ENCODE data around the gene CHGA.

Gene CHGA

GRCh38 chr14:92929689-92930608, 7.0 kb downstream of the CHGA start:
- DNase-seq (ENCODE audit: low read depth, low spot score), result no peak

- DNase-seq (ENCODE audit: low read depth, low spot score), result no peak
Measured at GRCh38 chr14:92930737-92931602, 8.0 kb downstream of the CHGA start.

GRCh38 chr14:92931681-92932447, 8.9 kb downstream of the CHGA start:
- DNase-seq (ENCODE audit: low read depth, low spot score), result no peak

GRCh38 chr14:92932448-92933395, 9.8 kb downstream of the CHGA start:
- DNase-seq (ENCODE audit: low read depth, low spot score), result no peak

- DNase-seq (ENCODE audit: low read depth, low spot score), result no peak
Measured at GRCh38 chr14:92933481-92933880, 10.5 kb downstream of the CHGA start.

- DNase-seq (ENCODE audit: low read depth, low spot score), result no peak
Measured at GRCh38 chr14:92934196-92935085, 11.5 kb downstream of the CHGA start.

GRCh38 chr14:92935446-92935845, 12.5 kb downstream of the CHGA start:
- no peak for DNase-seq (ENCODE audit: low read depth, low spot score)

GRCh38 chr14:92936085-92936484, 13.1 kb downstream of the CHGA start:
- DNase-seq (ENCODE audit: low read depth, low spot score), result no peak

GRCh38 chr14:92937051-92937937, 14.3 kb downstream of the CHGA start:
- no peak for DNase-seq (ENCODE audit: low read depth, low spot score)

- no peak for DNase-seq (ENCODE audit: low read depth, low spot score)
Measured at GRCh38 chr14:92938235-92938875, 15.4 kb downstream of the CHGA start.

GRCh38 chr14:92938890-92939671, 16.1 kb downstream of the CHGA start:
- DNase-seq (ENCODE audit: low read depth, low spot score), result no peak

GRCh38 chr14:92939699-92940098, 16.7 kb downstream of the CHGA start:
- DNase-seq (ENCODE audit: low read depth, low spot score), result no peak

GRCh38 chr14:92940543-92940942, 17.6 kb downstream of the CHGA start:
- no peak for DNase-seq (ENCODE audit: low read depth, low spot score)

GRCh38 chr14:92941531-92941930, 18.6 kb downstream of the CHGA start:
- no peak for DNase-seq (ENCODE audit: low read depth, low spot score)

- no peak for DNase-seq (ENCODE audit: low read depth, low spot score)
Measured at GRCh38 chr14:92942136-92942535, 19.2 kb downstream of the CHGA start.

GRCh38 chr14:92942576-92942975, 19.6 kb downstream of the CHGA start:
- DNase-seq (ENCODE audit: low read depth, low spot score), result no peak

GRCh38 chr14:92942976-92943710, 20.2 kb downstream of the CHGA start:
- DNase-seq (ENCODE audit: low read depth, low spot score), result no peak
